SK-N-SH (cell line): ENCODE results near the gene PNN. TPM values are rescaled to one million over a fixed set of nuclear protein-coding genes. Genes with fewer than 3 reads are reported as not detected.

Source experiments
- CTCF ChIA-PET: fragments of 300-600, 350-600 bp; formaldehyde crosslinking; extraction: SDS; loops from one replicate; lab custom pipeline; 2021; lab: Yijun Ruan, JAX
- POLR2A ChIA-PET: fragments of 350-600 bp; sonication (Branson Sonifier 250); formaldehyde crosslinking; extraction: SDS; loops from one replicate; lab custom pipeline; 2020; ENCODE audit warnings: antibody characterized with exemption, inconsistent platforms; lab: Yijun Ruan, JAX
- DNase-seq: peaks from one replicate; pipeline ENCODE4 v3.0.0; 2012
- H2AFZ ChIP-seq: fragments of 200-600 bp; sonication (generic); 2 replicates; pipeline ENCODE4 v1.8.1; 2016; ENCODE audit warnings: antibody characterized with exemption, mild to moderate bottlenecking, low read depth
- H3F3A ChIP-seq: fragments of 200-600 bp; sonication (generic); replicated peaks from 2 replicates; pipeline ENCODE3; 2016; ENCODE audit warnings: antibody characterized with exemption, mild to moderate bottlenecking; ENCODE audit not compliant: insufficient read depth
- H3K27ac ChIP-seq, 2 experiments: fragments of 200-500 bp in 1 of 2; fragments of 200-600 bp in 1 of 2; sonication (Bioruptor generic) in 1 of 2; sonication (generic), shearing (Covaris generic) in 1 of 2; 2 replicates each; pipeline versions ENCODE4 v1.5.1 to v1.6.1; 2014 to 2016; ENCODE audit warnings: low read depth in 2 of 2, inconsistent platforms in 1 of 2, low read length in 1 of 2, mild to moderate bottlenecking in 1 of 2, mixed read lengths in 1 of 2
- H3K27me3 ChIP-seq: fragments of 200-600 bp; sonication (generic), shearing (Covaris generic); 2 replicates; pipeline ENCODE4 v1.6.1; 2016; ENCODE audit warnings: mixed run types; ENCODE audit not compliant: insufficient read depth
- H3K36me3 ChIP-seq, 2 experiments: fragments of 200-500 bp in 1 of 2; fragments of 200-600 bp in 1 of 2; sonication (Bioruptor generic) in 1 of 2; sonication (generic) in 1 of 2; replicated peaks in 1 of 2; 2 replicates each; pipeline versions ENCODE3 to v1.5.1; 2014 to 2016; ENCODE audit warnings: low read length in 1 of 2, mild to moderate bottlenecking in 1 of 2; ENCODE audit not compliant: insufficient read depth in 2 of 2, control insufficient read depth in 1 of 2
- H3K4me1 ChIP-seq, 2 experiments: fragments of 200-500 bp in 1 of 2; fragments of 200-600 bp in 1 of 2; sonication (Bioruptor generic) in 1 of 2; sonication (generic), shearing (Covaris generic) in 1 of 2; 2 replicates each; pipeline versions ENCODE4 v1.5.1 to v1.6.1; 2014 to 2016; ENCODE audit warnings: low read depth in 1 of 2, low read length in 1 of 2, mixed run types in 1 of 2; ENCODE audit not compliant: insufficient read depth in 2 of 2, control insufficient read depth in 1 of 2
- H3K4me2 ChIP-seq: fragments of 200-600 bp; sonication (generic), shearing (Covaris generic); 2 replicates; pipeline ENCODE4 v1.6.1; 2017; ENCODE audit warnings: mixed run types
- H3K4me3 ChIP-seq, 2 experiments: fragments of 200-500 bp in 1 of 2; fragments of 200-600 bp in 1 of 2; sonication (Bioruptor generic) in 1 of 2; sonication (generic), shearing (Covaris generic) in 1 of 2; 2 replicates each; pipeline versions ENCODE4 v1.5.1 to v1.8.1; 2014 to 2016; ENCODE audit warnings: low read depth in 2 of 2, inconsistent platforms in 1 of 2, low read length in 1 of 2, mild to moderate bottlenecking in 1 of 2, mixed read lengths in 1 of 2, moderate library complexity in 1 of 2
- H3K79me2 ChIP-seq: fragments of 200-600 bp; sonication (generic); 2 replicates; pipeline ENCODE4 v1.8.1; 2017; ENCODE audit warnings: mild to moderate bottlenecking; ENCODE audit not compliant: insufficient read depth
- H3K9ac ChIP-seq: fragments of 200-600 bp; sonication (generic); 2 replicates; pipeline ENCODE4 v1.6.1; 2017; ENCODE audit warnings: mixed run types
- H3K9me2 ChIP-seq: fragments of 200-600 bp; sonication (generic); 2 replicates; pipeline ENCODE4 v1.6.1; 2017; ENCODE audit warnings: mixed run types
- H3K9me3 ChIP-seq: fragments of 200-600 bp; sonication (generic); 2 replicates; pipeline ENCODE4 v1.6.1; 2017; ENCODE audit warnings: mixed run types, mild to moderate bottlenecking, moderate library complexity
- H4K20me1 ChIP-seq: fragments of 200-600 bp; sonication (generic); 2 replicates; pipeline ENCODE4 v1.6.1; 2017; ENCODE audit warnings: mild to moderate bottlenecking, mixed run types; ENCODE audit not compliant: insufficient read depth
- CTCF ChIP-seq: fragments of 200-600 bp; sonication (generic); IDR thresholded peaks from 2 replicates; pipeline ENCODE4 v1.6.1; 2017; ENCODE audit warnings: antibody characterized with exemption, mild to moderate bottlenecking, moderate library complexity
- ELF1 ChIP-seq: IDR thresholded peaks from 2 replicates; pipeline ENCODE4 v1.4.0; 2012
- EP300 ChIP-seq, 2 experiments: IDR thresholded peaks; 2 replicates each; pipeline versions ENCODE4 v1.4.0 to v1.6.1; 2012; ENCODE audit warnings: borderline replicate concordance in 1 of 2, low read depth in 1 of 2, low read length in 1 of 2
- FOXM1 ChIP-seq: IDR thresholded peaks from 2 replicates; pipeline ENCODE4 v1.4.0; 2012; ENCODE audit warnings: low read depth, mild to moderate bottlenecking
- JUND ChIP-seq: IDR thresholded peaks from 2 replicates; pipeline ENCODE4 v1.4.0; 2012
- NRF1 ChIP-seq: IDR thresholded peaks from 2 replicates; pipeline ENCODE4 v1.6.1; 2012; ENCODE audit warnings: low read depth, mild to moderate bottlenecking, low read length
- POLR2AphosphoS5 ChIP-seq: IDR thresholded peaks from 2 replicates; pipeline ENCODE4 v1.6.1; 2012; ENCODE audit warnings: low read depth, low read length
- RAD21 ChIP-seq: IDR thresholded peaks from 2 replicates; pipeline ENCODE4 v1.6.1; 2012; ENCODE audit warnings: mild to moderate bottlenecking, low read length
- RCOR1 ChIP-seq: fragments of 150-350 bp; IDR thresholded peaks from 2 replicates; pipeline ENCODE4 v1.6.1; 2017; ENCODE audit warnings: antibody characterized with exemption, low read length
- RFX5 ChIP-seq: IDR thresholded peaks from 2 replicates; pipeline ENCODE4 v1.6.1; 2012; ENCODE audit warnings: mild to moderate bottlenecking, improper control_type of control experiment, low read length
- SIN3A ChIP-seq: IDR thresholded peaks from 2 replicates; pipeline ENCODE4 v1.6.1; 2012; ENCODE audit warnings: low read depth, mild to moderate bottlenecking, low read length, moderate library complexity, borderline replicate concordance
- TAF1 ChIP-seq: IDR thresholded peaks from 2 replicates; pipeline ENCODE4 v1.6.1; 2012; ENCODE audit warnings: low read depth, mild to moderate bottlenecking, low read length, moderate library complexity, borderline replicate concordance
- TCF12 ChIP-seq: IDR thresholded peaks from 2 replicates; pipeline ENCODE4 v1.4.0; 2012
- WGBS: methylation state at CpG from one replicate; pipeline ENCODE4 v1.1.6; 2017; ENCODE audit warnings: low lambda C conversion rate; 5-methylcytosine and 5-hydroxymethylcytosine counted together
- polyA plus RNA-seq, 3 experiments: library from polyadenylated mRNA; depleted of rRNA; stranded (reverse); fragments of >200 nt; gene quantifications; 2 replicates each; pipeline ENCODE4 v1.2.3, GENCODE V29; 2012
- TF ChIP-seq, protein P1 (sequence below): fragments of 150-350 bp; IDR thresholded peaks from 2 replicates; pipeline ENCODE4 v1.6.1; 2017; ENCODE audit warnings: antibody characterized with exemption, low read length, low read depth, borderline replicate concordance
- TF ChIP-seq, protein P2 (sequence below): IDR thresholded peaks from 2 replicates; pipeline ENCODE4 v1.6.1; 2012; ENCODE audit warnings: mild to moderate bottlenecking, low read depth, low read length, moderate library complexity
- TF ChIP-seq, protein P3 (sequence below): IDR thresholded peaks from 2 replicates; pipeline ENCODE4; 2012
- TF ChIP-seq, protein P4 (sequence below): IDR thresholded peaks from 2 replicates; pipeline ENCODE4 v1.4.0; 2012; ENCODE audit warnings: low read depth

PNN gene
- polyA plus RNA-seq, 1 of the 3 experiments (the other 2 are of a cell fraction): 8.8 TPM

DNA sequence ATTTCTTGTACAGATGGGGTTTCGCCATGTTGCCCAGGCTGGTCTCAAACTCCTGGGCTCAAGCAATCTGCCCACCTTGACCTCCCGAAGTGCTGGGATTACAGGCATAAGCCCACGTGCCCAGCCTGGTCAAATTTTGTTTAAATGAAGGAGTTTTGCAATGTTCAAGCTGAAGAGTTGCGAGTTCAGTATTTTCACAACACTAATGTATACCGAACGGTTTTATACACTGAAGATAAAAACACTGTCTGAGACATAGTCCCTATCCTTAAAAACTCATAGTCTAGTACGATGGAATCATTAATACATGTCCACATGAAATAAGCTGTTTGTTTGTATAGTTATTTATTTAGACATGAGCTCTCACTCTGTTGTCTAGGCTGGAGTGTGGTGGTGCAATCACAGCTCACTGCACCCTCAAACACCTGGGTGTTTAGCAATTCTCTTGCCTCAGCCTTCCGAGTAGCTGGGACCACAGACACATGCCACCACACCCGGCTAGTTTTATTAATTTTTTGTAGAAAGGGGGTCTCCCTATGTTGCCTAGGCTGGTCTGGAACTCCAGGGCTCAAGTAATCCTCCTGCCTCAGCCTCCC lies 20.4 kb upstream of the PNN start:
- no peak overlapping the region for H3K4me2 ChIP-seq
- H3K9me2 ChIP-seq: no peaks in the 10 kb centered on the region
- no peaks in the 10 kb centered on the region for H3K79me2 ChIP-seq
- no peaks in the 10 kb centered on the region for H4K20me1 ChIP-seq
- H3K9me3 ChIP-seq: no peaks in the 10 kb centered on the region
- no peak overlapping the region for H3K27ac ChIP-seq
- DNase-seq: no peak
- H3F3A ChIP-seq: no peaks in the 10 kb centered on the region
- H2AFZ ChIP-seq: no peak overlapping the region
- no peaks in the 10 kb centered on the region for H3K4me1 ChIP-seq
- WGBS: 95% methylated on average over 9 of the region's 9 CpGs
- H3K9ac ChIP-seq: no peak overlapping the region
- TF ChIP-seq SIN3A: no peak
- TF ChIP-seq CTCF: no peak
- TF ChIP-seq FOXM1: no peak
- TF ChIP-seq ELF1: no peak
- TF ChIP-seq, protein P1, sequence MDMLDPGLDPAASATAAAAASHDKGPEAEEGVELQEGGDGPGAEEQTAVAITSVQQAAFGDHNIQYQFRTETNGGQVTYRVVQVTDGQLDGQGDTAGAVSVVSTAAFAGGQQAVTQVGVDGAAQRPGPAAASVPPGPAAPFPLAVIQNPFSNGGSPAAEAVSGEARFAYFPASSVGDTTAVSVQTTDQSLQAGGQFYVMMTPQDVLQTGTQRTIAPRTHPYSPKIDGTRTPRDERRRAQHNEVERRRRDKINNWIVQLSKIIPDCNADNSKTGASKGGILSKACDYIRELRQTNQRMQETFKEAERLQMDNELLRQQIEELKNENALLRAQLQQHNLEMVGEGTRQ: no peak
- TF ChIP-seq RFX5: no peak
- TF ChIP-seq, protein P2, sequence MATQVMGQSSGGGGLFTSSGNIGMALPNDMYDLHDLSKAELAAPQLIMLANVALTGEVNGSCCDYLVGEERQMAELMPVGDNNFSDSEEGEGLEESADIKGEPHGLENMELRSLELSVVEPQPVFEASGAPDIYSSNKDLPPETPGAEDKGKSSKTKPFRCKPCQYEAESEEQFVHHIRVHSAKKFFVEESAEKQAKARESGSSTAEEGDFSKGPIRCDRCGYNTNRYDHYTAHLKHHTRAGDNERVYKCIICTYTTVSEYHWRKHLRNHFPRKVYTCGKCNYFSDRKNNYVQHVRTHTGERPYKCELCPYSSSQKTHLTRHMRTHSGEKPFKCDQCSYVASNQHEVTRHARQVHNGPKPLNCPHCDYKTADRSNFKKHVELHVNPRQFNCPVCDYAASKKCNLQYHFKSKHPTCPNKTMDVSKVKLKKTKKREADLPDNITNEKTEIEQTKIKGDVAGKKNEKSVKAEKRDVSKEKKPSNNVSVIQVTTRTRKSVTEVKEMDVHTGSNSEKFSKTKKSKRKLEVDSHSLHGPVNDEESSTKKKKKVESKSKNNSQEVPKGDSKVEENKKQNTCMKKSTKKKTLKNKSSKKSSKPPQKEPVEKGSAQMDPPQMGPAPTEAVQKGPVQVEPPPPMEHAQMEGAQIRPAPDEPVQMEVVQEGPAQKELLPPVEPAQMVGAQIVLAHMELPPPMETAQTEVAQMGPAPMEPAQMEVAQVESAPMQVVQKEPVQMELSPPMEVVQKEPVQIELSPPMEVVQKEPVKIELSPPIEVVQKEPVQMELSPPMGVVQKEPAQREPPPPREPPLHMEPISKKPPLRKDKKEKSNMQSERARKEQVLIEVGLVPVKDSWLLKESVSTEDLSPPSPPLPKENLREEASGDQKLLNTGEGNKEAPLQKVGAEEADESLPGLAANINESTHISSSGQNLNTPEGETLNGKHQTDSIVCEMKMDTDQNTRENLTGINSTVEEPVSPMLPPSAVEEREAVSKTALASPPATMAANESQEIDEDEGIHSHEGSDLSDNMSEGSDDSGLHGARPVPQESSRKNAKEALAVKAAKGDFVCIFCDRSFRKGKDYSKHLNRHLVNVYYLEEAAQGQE: no peak
- TF ChIP-seq EP300 (IDR thresholded peaks at IDR 0.05; ENCODE audit: borderline replicate concordance in 1 of 2, low read depth in 1 of 2, low read length in 1 of 2): no peak
- TF ChIP-seq RAD21: no peak
- TF ChIP-seq TAF1: no peak
- TF ChIP-seq, protein P3, sequence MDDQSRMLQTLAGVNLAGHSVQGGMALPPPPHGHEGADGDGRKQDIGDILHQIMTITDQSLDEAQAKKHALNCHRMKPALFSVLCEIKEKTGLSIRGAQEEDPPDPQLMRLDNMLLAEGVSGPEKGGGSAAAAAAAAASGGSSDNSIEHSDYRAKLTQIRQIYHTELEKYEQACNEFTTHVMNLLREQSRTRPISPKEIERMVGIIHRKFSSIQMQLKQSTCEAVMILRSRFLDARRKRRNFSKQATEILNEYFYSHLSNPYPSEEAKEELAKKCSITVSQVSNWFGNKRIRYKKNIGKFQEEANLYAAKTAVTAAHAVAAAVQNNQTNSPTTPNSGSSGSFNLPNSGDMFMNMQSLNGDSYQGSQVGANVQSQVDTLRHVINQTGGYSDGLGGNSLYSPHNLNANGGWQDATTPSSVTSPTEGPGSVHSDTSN: no peak
- TF ChIP-seq NRF1: no peak
- TF ChIP-seq RCOR1: no peak
- TF ChIP-seq TCF12: no peak
- TF ChIP-seq, protein P4, sequence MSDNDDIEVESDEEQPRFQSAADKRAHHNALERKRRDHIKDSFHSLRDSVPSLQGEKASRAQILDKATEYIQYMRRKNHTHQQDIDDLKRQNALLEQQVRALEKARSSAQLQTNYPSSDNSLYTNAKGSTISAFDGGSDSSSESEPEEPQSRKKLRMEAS: no peak
- TF ChIP-seq POLR2AphosphoS5: no peak
- TF ChIP-seq JUND: no peak
- no peaks in the 10 kb centered on the region for H3K27me3 ChIP-seq
- POLR2A ChIA-PET: no interaction called here
- no peak overlapping the region for H3K4me3 ChIP-seq
- CTCF ChIA-PET: no interaction called here
- H3K36me3 ChIP-seq: peaks cover 4 to 18% of the 10 kb centered on the region in 2 experiments
